ENCODE data around the gene LSMEM2.

- TF ChIP-seq EZH2 (IDR thresholded peaks at IDR 0.05; ENCODE audit: low read length) (no peak), CTCF (optimal IDR thresholded peaks at IDR 0.05 in 1 of 3, IDR thresholded peaks at IDR 0.05 in 1 of 3, conservative IDR thresholded peaks at IDR 0.05 in 1 of 3; ENCODE audit: extremely low read depth in 1 of 3, insufficient read depth in 2 of 3, low read length in 3 of 3) (no peak)
Measured at GRCh38 chr3:50266017-50266416, 12.9 kb upstream of the LSMEM2 start.

Data from keratinocyte (primary cell).